ENCODE data around the gene PRSS38.

PRSS38 gene

DNA sequence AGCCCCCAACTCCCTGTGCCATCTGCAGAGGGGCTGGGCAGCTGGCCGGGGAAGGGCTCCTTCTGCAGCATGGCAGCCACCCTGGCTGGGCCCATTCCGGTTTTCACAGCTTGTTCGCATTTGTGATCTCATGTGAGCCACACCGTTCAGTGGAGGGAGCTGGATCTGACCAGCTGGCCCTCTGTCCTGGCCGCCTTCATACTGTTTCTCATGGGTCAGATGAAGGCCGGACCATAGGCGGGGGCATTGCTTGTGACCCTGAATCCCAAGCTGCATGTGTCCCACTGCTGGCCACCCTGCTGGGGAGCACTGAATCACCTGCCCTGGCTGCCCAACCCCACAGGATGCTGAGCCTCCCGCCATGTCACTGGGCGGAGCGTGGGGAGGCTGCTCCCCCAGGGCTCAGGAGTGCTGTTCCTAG is 36.4 kb upstream of the PRSS38 start:
- DNase-seq (ENCODE audit: low spot score): no peak

DNA sequence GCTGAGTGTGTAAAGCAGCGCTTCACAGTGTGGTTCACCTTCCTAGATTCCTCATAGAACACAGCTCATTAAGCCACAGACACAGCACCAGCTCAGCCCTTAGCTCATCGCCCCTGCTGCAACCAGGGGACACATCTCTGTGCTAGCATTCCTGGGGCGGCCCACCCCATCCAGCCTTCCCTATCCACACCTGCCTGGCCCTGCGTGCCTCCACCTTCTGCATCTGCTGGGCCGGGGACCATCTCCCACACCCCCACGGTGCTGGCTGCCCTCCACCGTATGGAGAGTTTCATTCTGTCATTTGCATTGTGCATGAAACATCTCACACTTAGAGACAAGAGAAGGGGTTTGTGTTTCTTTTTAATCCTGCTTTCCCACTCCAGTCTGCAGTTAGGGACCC is 35.8 kb upstream of the PRSS38 start:
- no peak for DNase-seq (ENCODE audit: low spot score)

DNA sequence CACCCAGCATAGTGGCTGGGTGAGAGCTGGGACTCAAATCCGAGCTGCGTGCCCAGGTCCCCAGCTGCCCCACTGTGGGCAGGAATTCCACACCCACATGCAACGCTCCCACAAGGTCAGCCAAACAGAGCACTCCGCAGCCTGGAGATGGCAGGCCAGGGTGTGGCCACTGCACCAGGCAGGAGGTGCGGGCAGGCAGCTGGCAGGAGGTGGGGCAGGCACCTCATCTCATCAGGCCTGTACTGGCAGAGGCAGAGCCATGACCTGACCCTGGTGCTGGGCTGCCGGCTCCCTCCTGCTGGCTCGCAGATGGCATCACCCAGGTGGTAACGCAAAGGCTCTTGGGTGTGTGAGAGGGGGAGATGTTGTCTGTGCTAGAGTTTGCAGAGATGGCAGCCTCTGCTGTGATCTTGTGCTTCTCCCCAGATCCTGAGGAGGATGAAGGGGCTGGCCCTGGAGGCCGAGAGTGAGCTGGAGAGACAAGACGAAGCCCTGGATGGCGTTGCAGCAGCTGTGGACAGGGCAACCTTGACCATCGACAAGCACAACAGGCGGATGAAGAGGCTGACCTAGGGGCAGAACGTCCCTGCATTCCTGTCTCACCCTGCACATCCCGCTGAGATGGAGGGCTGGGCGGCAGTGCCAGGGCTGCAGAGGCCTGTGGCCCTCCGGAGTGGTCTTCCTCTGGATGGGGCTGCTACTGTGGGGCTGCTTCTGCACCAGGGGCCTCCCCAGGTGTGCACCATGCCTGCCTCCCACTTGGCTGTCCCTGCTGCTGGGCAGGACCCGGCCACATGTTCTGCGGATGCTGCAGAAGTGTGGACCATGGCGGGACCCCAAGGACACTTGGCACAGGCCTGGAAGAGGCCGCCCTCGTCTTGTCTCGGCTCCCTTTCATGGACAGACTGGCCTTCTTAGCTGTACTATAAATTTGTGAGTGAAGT is 35.1 kb upstream of the PRSS38 start:
- DNase-seq (ENCODE audit: low spot score): no peak

DNA sequence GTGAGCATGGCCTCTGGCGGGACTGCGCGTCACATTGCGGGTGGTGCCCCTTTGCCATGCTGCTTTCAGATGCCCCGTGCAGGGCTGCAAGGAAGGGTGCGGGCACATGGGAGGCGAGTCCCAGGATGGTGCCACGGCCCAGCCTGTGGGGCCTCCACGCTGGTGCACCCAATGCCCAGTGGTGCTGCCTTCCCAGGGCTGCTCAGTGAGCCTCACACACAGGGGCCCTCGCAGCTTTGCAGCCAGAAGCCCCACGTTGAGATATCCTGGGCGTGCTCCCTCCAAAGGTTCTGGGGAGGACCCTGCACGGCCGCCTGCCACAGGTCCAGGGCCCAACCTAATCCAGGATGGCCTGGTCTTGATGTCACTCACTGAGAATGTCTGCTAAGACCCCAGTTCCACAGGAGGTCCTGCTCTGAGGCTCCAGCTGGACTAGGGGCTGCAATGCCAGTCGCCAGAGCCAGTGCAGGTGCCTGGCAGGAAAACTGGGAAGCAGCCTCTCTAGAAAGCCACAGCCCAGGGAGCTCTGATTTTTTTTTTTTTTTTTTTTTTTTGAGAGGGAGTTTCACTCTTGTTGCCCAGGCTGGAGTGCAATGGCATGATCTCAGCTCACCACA is 34.1 kb upstream of the PRSS38 start:
- no peak for DNase-seq (ENCODE audit: low spot score)

DNA sequence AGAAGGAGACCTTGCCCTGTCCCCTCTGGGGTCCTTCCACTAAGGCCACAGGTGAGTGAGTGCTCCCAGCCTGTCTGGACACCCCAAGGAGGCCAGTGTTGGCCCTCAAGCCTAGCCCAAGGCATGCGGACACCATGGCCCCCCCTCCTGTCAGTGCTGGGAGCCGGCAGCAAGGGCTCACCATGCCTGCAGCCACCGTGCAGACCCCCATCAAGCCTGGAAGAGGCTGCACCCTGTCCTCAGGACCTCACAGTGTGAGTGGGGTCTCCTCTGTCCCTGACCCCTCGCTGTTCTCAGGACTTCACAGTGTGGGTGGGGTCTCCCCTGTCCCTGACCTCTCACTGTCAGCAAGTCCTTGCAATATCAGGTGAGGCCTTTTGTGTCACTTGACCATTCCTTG is 33.2 kb upstream of the PRSS38 start:
- DNase-seq (ENCODE audit: low spot score): no peak

- DNase-seq (ENCODE audit: low spot score): no peak
Measured at GRCh38 chr1:227785094-227785804, 30.2 kb upstream of the PRSS38 start.

GRCh38 chr1:227785805-227786671 is 29.4 kb upstream of the PRSS38 start:
- no peak for DNase-seq (ENCODE audit: low spot score)

GRCh38 chr1:227786673-227787512 is 28.6 kb upstream of the PRSS38 start:
- DNase-seq (ENCODE audit: low spot score): no peak

DNA sequence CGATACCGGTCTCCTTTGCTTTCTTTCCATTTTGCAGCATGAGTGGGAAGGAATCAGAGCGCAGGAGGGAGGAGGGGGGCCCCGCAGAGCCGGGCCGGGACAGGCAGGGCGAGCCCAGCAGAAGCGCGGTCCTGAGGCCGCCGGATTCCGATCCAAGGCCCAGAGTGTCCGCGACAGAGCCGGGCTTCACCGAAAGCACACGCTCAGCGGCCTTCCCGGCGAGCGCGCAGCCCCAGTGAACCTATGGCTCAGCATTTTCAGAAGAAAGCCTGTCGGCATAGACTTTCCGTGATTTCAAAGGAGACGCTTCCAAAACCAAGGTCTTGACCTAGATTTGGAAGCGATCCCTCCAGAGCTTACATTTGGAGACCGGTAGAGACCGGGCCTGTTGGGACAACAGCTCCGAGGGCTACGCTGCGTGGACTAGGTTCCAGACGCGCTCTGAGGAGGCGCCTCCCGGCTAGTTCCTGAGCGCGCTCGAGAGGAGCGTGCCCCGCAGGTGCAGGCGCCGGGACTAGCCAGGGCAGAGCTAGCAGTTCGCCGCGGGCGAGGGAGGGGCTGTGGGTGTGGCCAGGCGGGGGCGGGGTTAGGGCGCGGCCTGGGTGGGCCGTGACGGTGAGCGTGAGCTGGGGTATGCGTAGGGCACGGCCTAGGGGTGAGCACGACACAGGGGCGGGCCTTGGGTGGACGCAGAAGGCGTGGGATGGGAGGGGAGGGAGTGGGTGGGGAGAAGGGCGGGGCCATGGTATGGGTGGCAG is 27.8 kb upstream of the PRSS38 start:
- peak; percentile 94 for DNase-seq (ENCODE audit: low spot score)

DNA sequence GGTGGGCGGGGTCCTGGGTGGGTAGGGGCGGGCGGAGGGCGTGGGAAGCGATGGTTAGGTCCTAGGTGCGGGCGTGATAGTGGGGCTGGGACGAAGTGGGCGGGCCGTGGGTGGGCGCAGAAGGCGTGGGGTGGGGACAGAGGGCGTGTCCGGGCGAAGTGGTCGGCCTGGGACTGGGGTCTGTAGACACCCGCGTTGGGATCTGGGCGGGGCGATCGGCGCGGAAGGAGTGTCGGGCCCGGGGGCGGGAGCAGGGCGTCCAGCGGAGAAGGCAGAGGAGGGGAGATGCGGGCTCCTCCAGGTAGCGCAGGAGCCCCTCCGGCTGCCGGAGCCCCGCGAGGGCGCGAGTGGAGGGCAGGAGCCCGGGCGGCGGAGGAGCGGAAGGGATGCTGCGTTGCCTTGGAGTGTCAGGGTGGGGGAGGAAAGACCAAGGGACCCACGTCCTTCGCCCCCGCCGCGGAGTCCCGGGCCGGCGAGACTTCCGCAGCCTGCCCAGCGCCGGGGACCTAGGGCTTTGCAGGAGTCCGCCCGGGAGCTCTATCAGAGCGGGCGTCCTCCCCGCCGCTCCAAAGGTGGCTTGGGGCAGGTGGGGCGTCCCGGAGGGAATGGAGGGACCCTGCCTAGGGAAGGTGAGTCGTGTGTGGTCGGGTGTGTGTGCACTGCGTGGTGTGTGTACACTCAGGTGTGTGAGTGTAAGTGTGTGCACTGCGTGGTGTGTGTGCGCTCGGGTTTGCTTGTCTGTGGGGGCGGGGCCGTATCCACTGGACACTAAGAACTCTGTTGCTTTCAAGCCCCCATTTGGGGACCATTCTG is 27.0 kb upstream of the PRSS38 start:
- peak; percentile 58 for DNase-seq (ENCODE audit: low spot score)

DNA sequence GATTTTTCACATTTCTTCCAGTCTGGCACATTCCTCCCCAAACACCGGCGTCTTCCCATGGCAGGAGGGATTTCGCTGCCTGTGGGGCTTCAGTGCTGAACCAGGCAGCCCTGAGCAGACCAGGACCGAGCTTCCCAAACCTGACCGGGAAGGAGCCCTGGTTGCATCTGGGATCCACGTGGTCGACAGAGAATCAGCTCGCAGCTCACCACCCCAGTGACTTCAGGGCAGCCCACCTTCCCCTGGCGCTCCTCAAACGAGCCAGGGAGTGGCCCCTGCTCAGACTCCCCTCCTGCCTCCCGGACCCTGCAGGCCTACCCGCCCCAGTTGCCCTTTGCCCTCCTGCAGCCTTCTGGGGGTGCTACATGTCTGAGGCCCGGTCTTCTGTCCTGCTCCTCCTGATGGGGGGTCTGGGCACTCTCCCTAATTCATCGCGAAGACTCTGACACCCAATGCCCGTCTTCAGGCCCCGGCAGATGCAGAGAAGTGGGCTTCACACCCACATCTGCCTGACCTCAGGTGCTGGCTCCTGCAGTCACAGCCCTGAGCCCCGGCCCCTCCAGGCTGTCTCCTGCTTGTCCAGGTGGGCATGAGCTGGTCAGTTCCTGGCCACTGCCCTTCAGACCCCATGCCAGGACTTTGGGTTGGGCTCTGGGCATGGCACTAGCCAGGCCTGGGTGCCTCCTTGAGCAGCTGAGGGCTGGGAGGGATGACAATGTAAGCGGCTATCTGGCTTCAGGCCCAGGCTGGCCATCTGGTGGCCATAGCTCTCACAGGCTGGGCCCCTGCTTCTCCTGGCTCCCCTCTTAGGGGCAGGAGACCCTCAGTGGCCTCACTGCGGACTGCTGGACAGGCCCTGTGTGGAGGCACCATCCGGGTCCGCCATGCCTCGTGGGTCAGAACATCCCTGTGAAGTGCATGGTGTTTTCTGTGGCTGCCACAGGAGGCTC is 26.1 kb upstream of the PRSS38 start:
- DNase-seq (ENCODE audit: low spot score): no peak

GRCh38 chr1:227790034-227790400 is 25.5 kb upstream of the PRSS38 start:
- no peak for DNase-seq (ENCODE audit: low spot score)

DNA sequence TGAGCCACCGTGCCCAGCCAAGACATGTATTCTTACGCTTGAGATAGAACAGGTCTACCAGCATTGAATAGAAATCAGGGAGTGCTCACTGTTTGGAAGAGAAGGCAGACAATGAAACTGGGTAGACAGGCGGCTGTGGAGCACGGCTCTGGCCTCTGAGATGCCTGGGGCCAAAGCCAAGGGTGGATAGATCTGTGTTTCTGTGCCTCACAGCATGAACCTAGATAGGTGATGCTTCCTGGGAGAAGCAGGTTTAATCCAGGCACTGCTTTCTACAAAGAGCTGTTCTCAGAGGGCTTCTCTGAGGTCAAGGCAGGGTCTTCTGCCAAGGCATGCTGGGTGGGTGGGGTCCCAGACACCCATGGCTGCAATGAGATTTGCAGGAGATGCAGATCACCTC is 24.6 kb upstream of the PRSS38 start:
- DNase-seq (ENCODE audit: low spot score): no peak

GRCh38 chr1:227791425-227792143 is 23.9 kb upstream of the PRSS38 start:
- DNase-seq (ENCODE audit: low spot score): no peak

- DNase-seq (ENCODE audit: low spot score): no peak
Measured at GRCh38 chr1:227792216-227793078, 23.0 kb upstream of the PRSS38 start.

All from activated CD4-positive, alpha-beta T cell treated with anti-CD3 and anti-CD28 coated beads, Interleukin-2, Interleukin-4, amounts not matched to agents 100 ng/mL and 50 ng/mL, durations not matched to agents 16 hours and 8 hours (primary cell).